Activated CD4-positive, alpha-beta T cell treated with anti-CD3 and anti-CD28 coated beads for 36 hours (primary cell): ENCODE data around the gene SPATA13. TPM values are rescaled to one million over a fixed set of nuclear protein-coding genes. Genes with fewer than 3 reads are reported as not detected.

Experiments used
- ATAC-seq: fragments of 200-7000 bp; cut with Tn5 transposase; one replicate; pipeline ENCODE4 v1.10.0; 2021; ENCODE audit warnings: mild to moderate bottlenecking, moderate library complexity
- CTCF ChIA-PET: fragments of 350-600 bp; sonication (Branson Sonifier 250); formaldehyde crosslinking; loops from one replicate; lab custom pipeline; 2021; ENCODE audit warnings: antibody characterized with exemption; lab: Charles Lee
- POLR2A ChIA-PET: fragments of 350-600 bp; sonication (Branson Sonifier 250); formaldehyde crosslinking; loops from one replicate; lab custom pipeline; 2021; ENCODE audit warnings: antibody characterized with exemption, inconsistent platforms; lab: Charles Lee
- DNase-seq: peaks from one replicate; pipeline ENCODE4 v3.0.0-alpha.2; 2020
- H3K27ac Mint-ChIP-seq: one replicate; pipeline ENCODE4 v1.8.0; 2021; ENCODE audit warnings: mixed read lengths
- H3K27me3 Mint-ChIP-seq: one replicate; pipeline ENCODE4 v1.8.0; 2021; ENCODE audit warnings: mixed read lengths
- H3K36me3 Mint-ChIP-seq: one replicate; pipeline ENCODE4 v1.8.0; 2021; ENCODE audit warnings: low read depth, mixed read lengths
- H3K4me1 Mint-ChIP-seq: one replicate; pipeline ENCODE4 v1.8.0; 2021; ENCODE audit warnings: mixed read lengths
- H3K4me3 Mint-ChIP-seq: one replicate; pipeline ENCODE4 v1.8.0; 2021; ENCODE audit warnings: mild to moderate bottlenecking, moderate library complexity, mixed read lengths
- H3K9me3 Mint-ChIP-seq: one replicate; pipeline ENCODE4 v1.8.0; 2021; ENCODE audit warnings: low read depth, mixed read lengths
- intact Hi-C, 2 experiments: fragments of 100-400 bp; cut with DNase I in 1 of 2; cut with micrococcal nuclease in 1 of 2; formaldehyde crosslinking; loops; one replicate each; pipeline versions ENCODE4 v1.14.2 to v1.15.1; 2022 to 2024; cut with DNase I, micrococcal nuclease
- total RNA-seq, 2 experiments: library from RNA; stranded (reverse); gene quantifications; one replicate each; pipeline ENCODE4 v1.2.3, GENCODE V29; 2021

SPATA13 gene
- total RNA-seq, 2 experiments from 2014 or later = 47.6 to 51.5 TPM

- Mint-ChIP-seq H3K36me3 (peaks cover 41% of the 10 kb centered on the region), H3K4me3 (peak overlapping the region; percentile 95), H3K4me1 (peaks cover 68% of the 10 kb centered on the region), H3K27ac (peak overlapping the region; percentile 96), H3K9me3 (no peaks in the 10 kb centered on the region), H3K27me3 (no peaks in the 10 kb centered on the region)
- ChIA-PET CTCF (interaction anchor here (0.7 to 1.5 kb wide), 6 partner anchors 14 to 115 kb away, joined by 3 to 8 read pairs (median 4); no protein-coding TSS in a partner anchor), POLR2A (interaction anchor here (0.6 to 1.5 kb wide), 7 partner anchors 10 to 49 kb away, joined by 3 to 12 read pairs (median 5); no protein-coding TSS in a partner anchor)
- ATAC-seq = peak; percentile 84
- intact Hi-C loops = loop anchor here (1.0 to 5.0 kb wide), 7 partner anchors 14 to 874 kb away; partner anchors contain the start of gene PARP4 (in 1 of the 2)
- DNase-seq = peak; percentile 90
These were observed 91.0 kb downstream of the SPATA13 start for GRCh38 chr13:24251525-24251924.

GRCh38 chr13:24252136-24252535 lies 91.6 kb downstream of the SPATA13 start:
- ChIA-PET POLR2A (interaction anchor here (0.6 to 1.5 kb wide), 4 partner anchors 13 to 48 kb away, joined by 5 to 12 read pairs (median 8); no protein-coding TSS in a partner anchor), CTCF (interaction anchor here (1.0 to 1.5 kb wide), 4 partner anchors 9 to 24 kb away, joined by 4 to 8 read pairs (median 6); no protein-coding TSS in a partner anchor)
- intact Hi-C loops = loop anchor here (5.0 kb wide), 3 partner anchors 260 to 875 kb away; partner anchors contain the start of gene PARP4 (in 1 of the 2)
- no peaks in the 10 kb centered on the region for H3K9me3 Mint-ChIP-seq
- peak overlapping the region; percentile 95 for H3K4me3 Mint-ChIP-seq
- ATAC-seq = peak; percentile 17
- H3K4me1 Mint-ChIP-seq = peaks cover 70% of the 10 kb centered on the region
- no peaks in the 10 kb centered on the region for H3K27me3 Mint-ChIP-seq
- peaks cover 48% of the 10 kb centered on the region for H3K36me3 Mint-ChIP-seq
- DNase-seq = peak; percentile 35
- H3K27ac Mint-ChIP-seq = peak overlapping the region; percentile 96

DNA sequence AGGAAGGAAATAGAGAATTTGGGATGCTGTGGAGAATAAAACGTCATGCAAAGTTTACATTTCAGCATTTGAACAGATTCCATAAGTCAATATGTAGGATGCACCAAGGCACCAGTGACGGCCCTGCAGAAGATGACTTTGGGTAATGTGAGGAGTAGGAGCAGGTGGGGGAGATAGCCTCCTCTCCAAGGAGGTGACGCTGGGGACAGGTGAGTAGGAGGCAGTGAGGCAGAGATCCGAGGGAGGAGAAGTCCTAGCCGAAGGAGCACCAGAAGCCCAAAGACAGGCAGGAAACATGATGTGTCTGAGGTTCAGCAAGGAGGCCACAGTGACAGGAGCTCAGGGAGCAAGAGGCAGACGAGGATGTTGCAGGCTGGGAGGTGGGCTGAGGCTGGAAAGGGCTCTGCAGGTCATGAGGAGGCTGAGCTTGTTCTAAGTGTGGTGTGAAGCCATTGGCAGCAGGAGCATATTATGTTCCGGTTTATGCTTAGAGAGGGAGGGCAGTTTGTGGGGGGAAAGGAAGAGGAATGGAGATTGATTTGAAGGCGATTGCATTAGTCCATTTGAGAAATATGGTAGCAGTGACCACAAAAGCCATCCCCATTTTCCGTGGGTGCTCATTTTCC lies 93.1 kb downstream of the SPATA13 start:
- ATAC-seq (no peak), DNase-seq (peak; percentile 38)
- CTCF ChIA-PET = interaction anchor here (0.6 to 2.7 kb wide), 5 partner anchors 11 to 1018 kb away, joined by 3 to 15 read pairs (median 3); no protein-coding TSS in a partner anchor
- Mint-ChIP-seq H3K4me3 (peak overlapping the region; percentile 95), H3K4me1 (peaks cover 82% of the 10 kb centered on the region), H3K36me3 (peaks cover 59% of the 10 kb centered on the region), H3K9me3 (no peaks in the 10 kb centered on the region), H3K27ac (peak overlapping the region; percentile 96), H3K27me3 (no peaks in the 10 kb centered on the region)
- POLR2A ChIA-PET = interaction anchor here (1.9 to 3.7 kb wide), 3 partner anchors 12 to 21 kb away, joined by 13 to 41 read pairs (median 18); no protein-coding TSS in a partner anchor
- intact Hi-C loops = loop anchor here (1.0 to 5.0 kb wide), 5 partner anchors 12 to 876 kb away; partner anchors contain the start of gene PARP4 (in 2 of the 2)

GRCh38 chr13:24254146-24254841 lies 93.8 kb downstream of the SPATA13 start:
- H3K4me3 Mint-ChIP-seq = peak overlapping the region; percentile 95
- DNase-seq = peak; percentile 76
- H3K27me3 Mint-ChIP-seq = no peaks in the 10 kb centered on the region
- H3K4me1 Mint-ChIP-seq = peaks cover 88% of the 10 kb centered on the region
- CTCF ChIA-PET = interaction anchor here (0.6 to 2.7 kb wide), 7 partner anchors 10 to 1017 kb away, joined by 3 to 15 read pairs (median 3); no protein-coding TSS in a partner anchor
- peak overlapping the region; percentile 96 for H3K27ac Mint-ChIP-seq
- POLR2A ChIA-PET = interaction anchor here (0.6 to 3.7 kb wide), 6 partner anchors 12 to 205 kb away, joined by 3 to 41 read pairs (median 8); partner anchors contain the start of gene SPATA13
- peak; percentile 61 for ATAC-seq
- peaks cover 64% of the 10 kb centered on the region for H3K36me3 Mint-ChIP-seq
- intact Hi-C loops = loop anchor here (1.0 to 5.0 kb wide), 5 partner anchors 11 to 877 kb away; partner anchors contain the start of gene PARP4 (in 2 of the 2)
- H3K9me3 Mint-ChIP-seq = no peaks in the 10 kb centered on the region

DNA sequence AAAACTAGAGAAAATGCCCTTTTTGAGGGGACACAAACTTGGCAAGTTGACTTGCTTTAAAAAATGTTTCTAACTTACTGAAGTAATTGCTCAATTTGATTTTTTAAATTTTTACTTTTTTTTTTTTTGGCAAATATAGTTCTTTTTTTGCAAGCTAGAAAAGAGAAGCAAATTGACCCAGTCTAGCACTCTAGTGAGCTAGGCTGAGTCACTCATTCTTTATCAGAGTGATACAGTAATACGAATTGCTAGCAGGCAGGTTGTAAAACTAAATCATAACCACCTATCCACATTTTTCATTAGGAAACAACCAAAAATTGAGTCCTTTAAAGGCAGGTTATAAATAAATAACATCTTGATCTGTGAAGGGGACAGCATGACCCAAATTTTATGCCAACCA lies 97.0 kb downstream of the SPATA13 start:
- peaks cover 67% of the 10 kb centered on the region for H3K36me3 Mint-ChIP-seq
- CTCF ChIA-PET = interaction anchor here (1.1 to 2.0 kb wide), 2 partner anchors 13 to 29 kb away, joined by 3 to 10 read pairs; no protein-coding TSS in a partner anchor
- ATAC-seq = no peak
- H3K4me3 Mint-ChIP-seq = no peak overlapping the region
- intact Hi-C loops = no loop called here
- no peak for DNase-seq
- H3K9me3 Mint-ChIP-seq = no peaks in the 10 kb centered on the region
- H3K27ac Mint-ChIP-seq = peak overlapping the region; percentile 73
- POLR2A ChIA-PET = no interaction called here
- H3K4me1 Mint-ChIP-seq = peaks cover 90% of the 10 kb centered on the region
- no peaks in the 10 kb centered on the region for H3K27me3 Mint-ChIP-seq

- CTCF ChIA-PET = interaction anchor here (0.8 to 1.8 kb wide), 3 partner anchors 9 to 13 kb away, joined by 4 to 12 read pairs (median 8); no protein-coding TSS in a partner anchor
- Mint-ChIP-seq H3K27me3 (no peaks in the 10 kb centered on the region), H3K4me1 (peaks cover 90% of the 10 kb centered on the region), H3K27ac (peak overlapping the region; percentile 88), H3K4me3 (peak overlapping the region; percentile 40), H3K9me3 (no peaks in the 10 kb centered on the region), H3K36me3 (peaks cover 47% of the 10 kb centered on the region)
- intact Hi-C loops = loop anchor here in 1 of 2 experiments (5.0 to 10.0 kb wide), 2 partner anchors 99 to 687 kb away; partner anchors contain the start of genes SPATA13 and TNFRSF19
- ATAC-seq (peak; percentile 39), DNase-seq (peak; percentile 43)
- POLR2A ChIA-PET = interaction anchor here (0.7 to 1.3 kb wide), 2 partner anchors 9 to 10 kb away, joined by 4 to 5 read pairs; no protein-coding TSS in a partner anchor
These were observed 101.0 kb downstream of the SPATA13 start for GRCh38 chr13:24261566-24261965.

GRCh38 chr13:24263632-24264031 lies 103.1 kb downstream of the SPATA13 start:
- ChIA-PET POLR2A (interaction anchor here (1.9 to 4.8 kb wide), 2 partner anchors 9 to 11 kb away, joined by 11 to 41 read pairs; no protein-coding TSS in a partner anchor), CTCF (interaction anchor here (1.0 to 2.5 kb wide), 3 partner anchors 9 to 43 kb away, joined by 3 to 18 read pairs (median 15); no protein-coding TSS in a partner anchor)
- no peaks in the 10 kb centered on the region for H3K9me3 Mint-ChIP-seq
- intact Hi-C loops = loop anchor here in 1 of 2 experiments (5.0 to 10.0 kb wide), 2 partner anchors 101 to 689 kb away; partner anchors contain the start of genes SPATA13 and TNFRSF19
- peaks cover 91% of the 10 kb centered on the region for H3K4me1 Mint-ChIP-seq
- peak overlapping the region; percentile 66 for H3K4me3 Mint-ChIP-seq
- DNase-seq = no peak
- H3K36me3 Mint-ChIP-seq = peaks cover 41% of the 10 kb centered on the region
- peak overlapping the region; percentile 95 for H3K27ac Mint-ChIP-seq
- no peaks in the 10 kb centered on the region for H3K27me3 Mint-ChIP-seq
- ATAC-seq = no peak

- Mint-ChIP-seq H3K36me3 (peaks cover 37% of the 10 kb centered on the region), H3K27ac (peak overlapping the region; percentile 95), H3K4me1 (peaks cover 92% of the 10 kb centered on the region), H3K4me3 (peak overlapping the region; percentile 66), H3K27me3 (no peaks in the 10 kb centered on the region), H3K9me3 (no peaks in the 10 kb centered on the region)
- POLR2A ChIA-PET = interaction anchor here (1.0 to 4.8 kb wide), 5 partner anchors 9 to 16 kb away, joined by 3 to 41 read pairs (median 9); no protein-coding TSS in a partner anchor
- ATAC-seq = peak; percentile 92
- intact Hi-C loops = loop anchor here (1.0 to 10.0 kb wide), 7 partner anchors 9 to 888 kb away; partner anchors contain the start of genes SPATA13 (in 1 of the 2) and TNFRSF19 (in 1 of the 2)
- CTCF ChIA-PET = interaction anchor here (0.9 to 2.5 kb wide), 7 partner anchors 9 to 101 kb away, joined by 3 to 18 read pairs (median 4); no protein-coding TSS in a partner anchor
- peak; percentile 92 for DNase-seq
These were observed 104.5 kb downstream of the SPATA13 start for GRCh38 chr13:24264976-24265375.

- H3K27me3 Mint-ChIP-seq = no peaks in the 10 kb centered on the region
- peaks cover 39% of the 10 kb centered on the region for H3K36me3 Mint-ChIP-seq
- ChIA-PET POLR2A (interaction anchor here (1.5 to 4.8 kb wide), 3 partner anchors 9 to 14 kb away, joined by 9 to 41 read pairs (median 11); no protein-coding TSS in a partner anchor), CTCF (interaction anchor here (0.9 to 2.5 kb wide), 7 partner anchors 8 to 102 kb away, joined by 3 to 18 read pairs (median 4); no protein-coding TSS in a partner anchor)
- peak overlapping the region; percentile 66 for H3K4me3 Mint-ChIP-seq
- no peaks in the 10 kb centered on the region for H3K9me3 Mint-ChIP-seq
- DNase-seq (no peak), ATAC-seq (no peak)
- H3K27ac Mint-ChIP-seq = peak overlapping the region; percentile 95
- peaks cover 91% of the 10 kb centered on the region for H3K4me1 Mint-ChIP-seq
- intact Hi-C loops = loop anchor here (1.0 to 10.0 kb wide), 6 partner anchors 9 to 888 kb away; partner anchors contain the start of gene TNFRSF19 (in 1 of the 2)
These were observed 104.9 kb downstream of the SPATA13 start for GRCh38 chr13:24265453-24265852.

GRCh38 chr13:24267274-24267673 lies 106.8 kb downstream of the SPATA13 start:
- peak; percentile 13 for ATAC-seq
- intact Hi-C loops = loop anchor here in 1 of 2 experiments (5.0 to 10.0 kb wide), 3 partner anchors 170 to 890 kb away; partner anchors contain the start of gene TNFRSF19

More at GRCh38 chr13:24267274-24267673, 106.8 kb downstream of the SPATA13 start:
- peaks cover 37% of the 10 kb centered on the region for H3K36me3 Mint-ChIP-seq
- no peak for DNase-seq
- CTCF ChIA-PET = interaction anchor here (0.7 to 0.9 kb wide), 2 partner anchors 12 to 331 kb away, joined by 3 read pairs; no protein-coding TSS in a partner anchor
- no peaks in the 10 kb centered on the region for H3K9me3 Mint-ChIP-seq
- peaks cover 85% of the 10 kb centered on the region for H3K4me1 Mint-ChIP-seq
- peak overlapping the region; percentile 61 for H3K4me3 Mint-ChIP-seq
- POLR2A ChIA-PET = interaction anchor here (0.6 to 4.8 kb wide), 3 partner anchors 9 to 170 kb away, joined by 3 to 41 read pairs (median 4); no protein-coding TSS in a partner anchor
- no peaks in the 10 kb centered on the region for H3K27me3 Mint-ChIP-seq
- H3K27ac Mint-ChIP-seq = peak overlapping the region; percentile 98
